Prostate gland (tissue), 2 donors: ENCODE measurements around the gene IFI16.

Source experiments
- CTCF ChIP-seq, 4 experiments: fragments of 200-600 bp in 2 of 4; fragments of 450-650 bp in 2 of 4; sonication (generic) in 2 of 4; IDR thresholded peaks; 1 replicate in 3 of 4; 2 replicates in 1 of 4; pipeline ENCODE4 v1.5.1; 2016 to 2019; ENCODE audit warnings: antibody characterized with exemption in 4 of 4, mild to moderate bottlenecking in 2 of 4, moderate library complexity in 2 of 4
- POLR2A ChIP-seq: fragments of 450-650 bp; IDR thresholded peaks from one replicate; pipeline ENCODE4 v1.6.1; 2016; ENCODE audit warnings: antibody characterized with exemption, mild to moderate bottlenecking
- POLR2AphosphoS5 ChIP-seq: sonication (generic); formaldehyde crosslinking; IDR thresholded peaks from one replicate; pipeline ENCODE4 v1.6.1; 2017; ENCODE audit warnings: antibody characterized with exemption

DNA sequence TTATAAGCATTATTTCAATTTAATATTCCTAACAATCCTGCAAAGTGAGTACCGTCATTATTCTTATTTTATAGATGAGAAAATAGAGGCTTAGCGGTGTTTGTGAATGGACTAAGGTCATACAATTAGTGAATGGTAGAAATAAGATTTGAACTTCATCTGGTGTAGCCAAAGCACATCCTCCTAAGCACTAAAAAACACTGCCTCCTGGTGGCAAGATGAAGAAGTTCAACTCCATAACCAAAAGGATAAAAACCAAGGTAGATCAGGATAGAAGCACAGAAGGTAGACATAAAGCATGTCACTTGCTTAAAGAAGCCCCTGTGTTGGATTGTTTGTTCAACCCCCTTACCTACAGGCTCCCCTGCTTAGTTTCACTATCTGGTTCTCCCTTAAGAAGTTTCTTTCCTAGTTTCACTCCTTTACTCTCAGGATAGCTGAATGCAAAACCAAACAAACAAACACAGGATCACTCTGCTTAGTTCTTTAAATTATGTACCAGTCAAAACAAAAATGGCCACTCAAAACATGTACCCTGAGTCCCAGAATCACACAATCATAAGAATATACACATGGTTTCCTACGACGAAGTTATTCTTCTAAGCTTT lies 79.6 kb downstream of the IFI16 start:
- TF ChIP-seq POLR2AphosphoS5 (no peak), CTCF (IDR thresholded peaks at IDR 0.05) (peak in 2 of 4 experiments; percentile 10 to 16), POLR2A (no peak)
